Hepatocyte (in vitro differentiated cells): ENCODE data around the gene SORCS2. TPM values are rescaled to one million over a fixed set of nuclear protein-coding genes. Genes with fewer than 3 reads are reported as not detected.

ENCODE experiments used
- DNase-seq: peaks from one replicate; pipeline ENCODE4 v3.0.0-alpha.2; 2016; ENCODE audit warnings: low spot score
- H2AFZ ChIP-seq: fragments of 200-600 bp; sonication (generic); 2 replicates; pipeline ENCODE4 v1.6.0; 2016; ENCODE audit warnings: antibody characterized with exemption, mild to moderate bottlenecking
- H3K27ac ChIP-seq: fragments of 200-600 bp; sonication (generic); 2 replicates; pipeline ENCODE4 v1.5.1; 2016; ENCODE audit warnings: mild to moderate bottlenecking
- H3K27me3 ChIP-seq: fragments of 200-600 bp; sonication (generic); 2 replicates; pipeline ENCODE4 v1.6.1; 2016
- H3K36me3 ChIP-seq: fragments of 200-600 bp; sonication (generic); replicated peaks from 2 replicates; pipeline ENCODE4 v1.5.1; 2016; ENCODE audit warnings: low read depth; ENCODE audit not compliant: insufficient read depth
- H3K4me1 ChIP-seq: fragments of 200-600 bp; sonication (generic); 2 replicates; pipeline ENCODE4 v1.5.1; 2016; ENCODE audit warnings: mild to moderate bottlenecking, moderate library complexity; ENCODE audit not compliant: insufficient read depth
- H3K4me2 ChIP-seq: fragments of 200-600 bp; sonication (generic); 2 replicates; pipeline ENCODE4 v1.6.0; 2016
- H3K4me3 ChIP-seq: fragments of 200-600 bp; sonication (generic); 2 replicates; pipeline ENCODE4 v1.5.1; 2016; ENCODE audit warnings: mild to moderate bottlenecking
- H3K79me2 ChIP-seq: fragments of 200-600 bp; sonication (generic); 2 replicates; pipeline ENCODE4 v1.6.0; 2017; ENCODE audit warnings: mild to moderate bottlenecking
- H3K9me2 ChIP-seq: fragments of 200-600 bp; sonication (generic); replicated peaks from 2 replicates; pipeline ENCODE4 v1.6.0; 2017; ENCODE audit warnings: mild to moderate bottlenecking; ENCODE audit not compliant: insufficient read depth
- H3K9me3 ChIP-seq: fragments of 200-600 bp; sonication (generic); 2 replicates; pipeline ENCODE4 v1.5.1; 2016; ENCODE audit warnings: low read depth, mild to moderate bottlenecking
- H4K20me1 ChIP-seq: fragments of 200-600 bp; sonication (generic); 2 replicates; pipeline ENCODE4 v1.6.0; 2016; ENCODE audit warnings: mild to moderate bottlenecking; ENCODE audit not compliant: insufficient read depth, poor library complexity, severe bottlenecking
- CTCF ChIP-seq: fragments of 200-600 bp; sonication (generic); IDR thresholded peaks from 2 replicates; pipeline ENCODE4 v1.5.1; 2016; ENCODE audit warnings: antibody characterized with exemption, mild to moderate bottlenecking; ENCODE audit not compliant: poor library complexity
- EZH2 ChIP-seq: fragments of 200-600 bp; sonication (generic); IDR thresholded peaks from 2 replicates; pipeline ENCODE4 v1.6.1; 2016; ENCODE audit warnings: antibody characterized with exemption, mild to moderate bottlenecking, borderline replicate concordance
- EZH2phosphoT487 ChIP-seq: fragments of 200-600 bp; sonication (generic); IDR thresholded peaks from one replicate; pipeline ENCODE4 v1.6.1; 2018; ENCODE audit warnings: antibody characterized with exemption, mild to moderate bottlenecking, low read depth, moderate library complexity; ENCODE audit not compliant: unreplicated experiment, severe bottlenecking
- WGBS: methylation state at CpG from one replicate; pipeline ENCODE4 v1.1.6; 2016; ENCODE audit warnings: low lambda C conversion rate; ENCODE audit errors: missing lambda C conversion rate; 5-methylcytosine and 5-hydroxymethylcytosine counted together
- polyA plus RNA-seq: library from polyadenylated mRNA; unstranded; fragments of >200 nt; fragmentation: Nextera tagmentation; extraction: Ambion mirVana; gene quantifications from 2 replicates; pipeline ENCODE4 v1.2.1, GENCODE V29; 2016
- total RNA-seq: library from RNA; depleted of rRNA; stranded (reverse); fragments of >200 nt; gene quantifications from 2 replicates; pipeline ENCODE4 v1.2.3, GENCODE V29; 2014

The SORCS2 gene
- total and polyA plus RNA-seq, 2 experiments from 2014 or later: 1.6 to 4.8 TPM

- no peak overlapping the region for H3K4me2 ChIP-seq
- no peaks in the 10 kb centered on the region for H3K4me1 ChIP-seq
- H4K20me1 ChIP-seq: no peaks in the 10 kb centered on the region
- no peaks in the 10 kb centered on the region for H3K36me3 ChIP-seq
- no peaks in the 10 kb centered on the region for H3K9me3 ChIP-seq
- no peak for DNase-seq
- no peaks in the 10 kb centered on the region for H3K9me2 ChIP-seq
- H3K27ac ChIP-seq: no peak overlapping the region
- TF ChIP-seq EZH2phosphoT487 (no peak), EZH2 (no peak), CTCF (no peak)
- no peak overlapping the region for H2AFZ ChIP-seq
- no peaks in the 10 kb centered on the region for H3K79me2 ChIP-seq
- no peak overlapping the region for H3K4me3 ChIP-seq
- H3K27me3 ChIP-seq: no peaks in the 10 kb centered on the region
- 92% methylated on average over 11 of the region's 11 CpGs for WGBS
Measured at GRCh38 chr4:7766086-7766485, 573.7 kb downstream of the SORCS2 start.

GRCh38 chr4:7766661-7767345 is 574.5 kb downstream of the SORCS2 start:
- no peaks in the 10 kb centered on the region for H3K4me1 ChIP-seq
- TF ChIP-seq EZH2 (no peak), EZH2phosphoT487 (no peak), CTCF (no peak)
- H3K4me2 ChIP-seq: no peak overlapping the region
- no peaks in the 10 kb centered on the region for H3K9me3 ChIP-seq
- H4K20me1 ChIP-seq: no peaks in the 10 kb centered on the region
- no peaks in the 10 kb centered on the region for H3K9me2 ChIP-seq
- H3K4me3 ChIP-seq: no peak overlapping the region
- DNase-seq: no peak
- H3K36me3 ChIP-seq: no peaks in the 10 kb centered on the region
- no peak overlapping the region for H3K27ac ChIP-seq
- no peaks in the 10 kb centered on the region for H3K27me3 ChIP-seq
- 97% methylated on average over 23 of the region's 23 CpGs for WGBS
- no peaks in the 10 kb centered on the region for H3K79me2 ChIP-seq
- no peak overlapping the region for H2AFZ ChIP-seq

- no peaks in the 10 kb centered on the region for H3K4me1 ChIP-seq
- no peaks in the 10 kb centered on the region for H3K79me2 ChIP-seq
- no peak overlapping the region for H3K27ac ChIP-seq
- H3K36me3 ChIP-seq: no peaks in the 10 kb centered on the region
- H3K9me3 ChIP-seq: no peaks in the 10 kb centered on the region
- no peak overlapping the region for H3K4me2 ChIP-seq
- H4K20me1 ChIP-seq: no peaks in the 10 kb centered on the region
- H2AFZ ChIP-seq: no peak overlapping the region
- 93% methylated on average over 9 of the region's 9 CpGs for WGBS
- H3K9me2 ChIP-seq: no peaks in the 10 kb centered on the region
- no peaks in the 10 kb centered on the region for H3K27me3 ChIP-seq
- no peak for TF ChIP-seq EZH2
- TF ChIP-seq CTCF: no peak
- TF ChIP-seq EZH2phosphoT487: no peak
- no peak overlapping the region for H3K4me3 ChIP-seq
- no peak for DNase-seq
Measured at GRCh38 chr4:7767526-7767925, 575.2 kb downstream of the SORCS2 start.
